PC-3 (cell line): ENCODE data around the gene AP5S1. TPM values are rescaled to one million over a fixed set of nuclear protein-coding genes. Genes with fewer than 3 reads are reported as not detected.

Source experiments
- ATAC-seq: fragments of 200-7000 bp; cut with Tn5 transposase; 2 replicates; pipeline ENCODE4 v1.9.1; 2020; ENCODE audit warnings: mild to moderate bottlenecking, moderate library complexity
- BruUV-seq: library from RNA; stranded (reverse); fragments of 400-500 nt; replicated peaks from 2 replicates; lab custom pipeline; 2021; lab: Mats Ljungman, UMichigan
- CTCF ChIA-PET: fragments of 300-600 bp; sonication (Branson Sonifier 250); formaldehyde crosslinking; loops from one replicate; lab custom pipeline; 2022; ENCODE audit warnings: antibody characterized with exemption; lab: Charles Lee
- POLR2A ChIA-PET: fragments of 300-600 bp; sonication (Branson Sonifier 250); formaldehyde crosslinking; loops from one replicate; lab custom pipeline; 2022; ENCODE audit warnings: antibody characterized with exemption; ENCODE audit not compliant: unreplicated experiment; lab: Charles Lee
- DNase-seq: peaks from one replicate; pipeline ENCODE4 v3.0.0-alpha.2; 2015
- H2AFZ ChIP-seq: fragments of 300-600 bp; sonication (generic); 2 replicates; pipeline ENCODE4 v1.6.0; 2016; ENCODE audit warnings: antibody characterized with exemption, low read length
- H3F3A ChIP-seq: fragments of 300-600 bp; sonication (generic); one replicate; pipeline ENCODE4 v1.6.0; 2017; ENCODE audit warnings: antibody characterized with exemption, low read length, control low read depth, mild to moderate bottlenecking; ENCODE audit not compliant: unreplicated experiment
- H3K27ac ChIP-seq: fragments of 300-600 bp; sonication (generic); 2 replicates; pipeline ENCODE4 v1.5.1; 2016; ENCODE audit warnings: mild to moderate bottlenecking, low read length
- H3K27me3 ChIP-seq: fragments of 300-600 bp; sonication (generic); 2 replicates; pipeline ENCODE4 v1.6.1; 2016; ENCODE audit warnings: low read length, mixed read lengths
- H3K36me3 ChIP-seq: fragments of 300-600 bp; sonication (generic); 2 replicates; pipeline ENCODE4 v1.6.1; 2016; ENCODE audit warnings: low read depth, mixed run types, low read length, mixed read lengths
- H3K4me1 ChIP-seq: fragments of 300-600 bp; sonication (generic); 2 replicates; pipeline ENCODE4 v1.5.1; 2016; ENCODE audit warnings: low read length; ENCODE audit not compliant: insufficient read depth
- H3K4me2 ChIP-seq: fragments of 300-600 bp; sonication (generic); 2 replicates; pipeline ENCODE4 v1.6.0; 2016; ENCODE audit warnings: low read length
- H3K4me3 ChIP-seq: fragments of 300-600 bp; sonication (generic); 2 replicates; pipeline ENCODE4 v1.5.1; 2016; ENCODE audit warnings: mild to moderate bottlenecking, low read length, mixed read lengths
- H3K79me2 ChIP-seq: fragments of 300-600 bp; sonication (generic); 2 replicates; pipeline ENCODE4 v1.6.1; 2017; ENCODE audit warnings: low read length, mixed read lengths
- H3K9ac ChIP-seq: fragments of 300-600 bp; sonication (generic); 2 replicates; pipeline ENCODE4 v1.6.0; 2016; ENCODE audit warnings: mild to moderate bottlenecking, low read length
- H3K9me2 ChIP-seq: fragments of 300-600 bp; sonication (generic); replicated peaks from 2 replicates; pipeline ENCODE4 v1.6.1; 2016; ENCODE audit warnings: mixed run types, low read length, mixed read lengths
- H3K9me3 ChIP-seq: fragments of 300-600 bp; sonication (generic); 2 replicates; pipeline ENCODE4 v1.6.1; 2016; ENCODE audit warnings: low read length, mixed read lengths
- H4K20me1 ChIP-seq: fragments of 300-600 bp; sonication (generic); 2 replicates; pipeline ENCODE4 v1.6.1; 2016; ENCODE audit warnings: low read length, mixed read lengths
- CTCF ChIP-seq: fragments of 300-600 bp; sonication (generic); conservative IDR thresholded peaks from 2 replicates; pipeline ENCODE4 v1.5.1; 2017; ENCODE audit warnings: antibody characterized with exemption, low read depth, mild to moderate bottlenecking, low read length
- EZH2 ChIP-seq: fragments of 300-600 bp; sonication (generic); IDR thresholded peaks from one replicate; pipeline ENCODE4 v1.6.1; 2017; ENCODE audit warnings: antibody characterized with exemption, mild to moderate bottlenecking, low read length; ENCODE audit not compliant: unreplicated experiment
- EZH2phosphoT487 ChIP-seq: fragments of 300-600 bp; sonication (generic); IDR thresholded peaks from 2 replicates; pipeline ENCODE4 v1.6.1; 2018; ENCODE audit warnings: mild to moderate bottlenecking, antibody characterized with exemption, low read length, borderline replicate concordance
- intact Hi-C: fragments of 100-400 bp; cut with micrococcal nuclease; formaldehyde crosslinking; loops from 2 replicates; pipeline ENCODE4 v1.9.0; 2023
- total RNA-seq: library from RNA; depleted of rRNA; stranded (reverse); fragments of >200 nt; gene quantifications from 2 replicates; pipeline ENCODE4 v1.2.3, GENCODE V29; 2014

AP5S1 gene
- total RNA-seq, 1 experiment from 2014 or later = 31.4 TPM

GRCh38 chr20:3854462-3854871 lies 34.1 kb downstream of the AP5S1 start:
- H3K9ac ChIP-seq = no peak overlapping the region
- TF ChIP-seq CTCF (no peak), EZH2 (no peak), EZH2phosphoT487 (no peak)
- no peaks in the 10 kb centered on the region for H3K9me3 ChIP-seq
- peaks cover 29% of the 10 kb centered on the region for H3K36me3 ChIP-seq
- no peaks in the 10 kb centered on the region for H4K20me1 ChIP-seq
- DNase-seq (peak; percentile 33), ATAC-seq (peak; percentile 70)
- no peak overlapping the region for H2AFZ ChIP-seq
- BruUV-seq = no TSS peak
- no peak overlapping the region for H3K4me2 ChIP-seq
- peaks cover 13% of the 10 kb centered on the region for H3K79me2 ChIP-seq
- no peaks in the 10 kb centered on the region for H3F3A ChIP-seq
- ChIA-PET CTCF (interaction anchor here (0.5 to 1.4 kb wide), 5 partner anchors 11 to 324 kb away, joined by 3 to 6 read pairs (median 4); no protein-coding TSS in a partner anchor), POLR2A (interaction anchor here (0.5 to 0.6 kb wide), 2 partner anchors 9 to 113 kb away, joined by 3 to 7 read pairs; no protein-coding TSS in a partner anchor)
- no peak overlapping the region for H3K27ac ChIP-seq
- no peak overlapping the region for H3K4me3 ChIP-seq
- 0 out of 2 replicates have a peak, but pooled peaks cover 5% of the 10 kb centered on the region for H3K4me1 ChIP-seq
- H3K9me2 ChIP-seq = no peaks in the 10 kb centered on the region
- intact Hi-C loops = loop anchor here (2.0 kb wide), 1 partner anchor 34 kb away; the partner anchor contains the start of gene AP5S1
- H3K27me3 ChIP-seq = no peaks in the 10 kb centered on the region

- H4K20me1 ChIP-seq = no peaks in the 10 kb centered on the region
- no peaks in the 10 kb centered on the region for H3K27me3 ChIP-seq
- H3K36me3 ChIP-seq = peaks cover 41% of the 10 kb centered on the region
- BruUV-seq = no TSS peak
- no peak overlapping the region for H2AFZ ChIP-seq
- no peak for ATAC-seq
- ChIA-PET CTCF (no interaction called here), POLR2A (no interaction called here)
- H3K79me2 ChIP-seq = peaks cover under 1% of the 10 kb centered on the region; the same call in 1 of the 2 replicates
- no peaks in the 10 kb centered on the region for H3K9me3 ChIP-seq
- TF ChIP-seq EZH2phosphoT487 = no peak
- no peak for TF ChIP-seq CTCF
- TF ChIP-seq EZH2 = no peak
- intact Hi-C loops = no loop called here
- H3K9me2 ChIP-seq = no peaks in the 10 kb centered on the region
- H3K27ac ChIP-seq = no peak overlapping the region
- no peak overlapping the region for H3K4me3 ChIP-seq
- 0 out of 2 replicates have a peak, but pooled peaks cover 5% of the 10 kb centered on the region for H3K4me1 ChIP-seq
- H3K9ac ChIP-seq = no peak overlapping the region
- no peak overlapping the region for H3K4me2 ChIP-seq
- no peaks in the 10 kb centered on the region for H3F3A ChIP-seq
- no peak for DNase-seq
These were observed 37.1 kb downstream of the AP5S1 start for GRCh38 chr20:3857405-3857804.

GRCh38 chr20:3858689-3859088 lies 38.3 kb downstream of the AP5S1 start:
- Histone ChIP-seq H2AFZ (no peak overlapping the region), H3K4me3 (no peak overlapping the region), H3K4me2 (no peak overlapping the region), H3K27ac (no peak overlapping the region), H3K79me2 (no peaks in the 10 kb centered on the region; the same call in 1 of the 2 replicates), H3K36me3 (peaks cover 54% of the 10 kb centered on the region), H3K4me1 (0 out of 2 replicates have a peak, but pooled peaks cover 5% of the 10 kb centered on the region), H3K9me2 (no peaks in the 10 kb centered on the region), H4K20me1 (no peaks in the 10 kb centered on the region), H3K27me3 (no peaks in the 10 kb centered on the region), H3K9ac (no peak overlapping the region), H3F3A (no peaks in the 10 kb centered on the region), H3K9me3 (no peaks in the 10 kb centered on the region)
- POLR2A ChIA-PET = no interaction called here
- no TSS peak for BruUV-seq
- CTCF ChIA-PET = no interaction called here
- ATAC-seq (no peak), DNase-seq (no peak)
- intact Hi-C loops = no loop called here
- no peak for TF ChIP-seq EZH2
- no peak for TF ChIP-seq EZH2phosphoT487
- no peak for TF ChIP-seq CTCF
